ENCODE data around the gene RSL1D1. TPM values are rescaled to one million over a fixed set of nuclear protein-coding genes. Genes with fewer than 3 reads are reported as not detected.

RSL1D1 gene
- total and polyA plus RNA-seq, 2 of the 8 experiments (the other 6 are each of a cell fraction or from before 2014, with no cell fraction given), result 41.3 to 292 TPM

DNA sequence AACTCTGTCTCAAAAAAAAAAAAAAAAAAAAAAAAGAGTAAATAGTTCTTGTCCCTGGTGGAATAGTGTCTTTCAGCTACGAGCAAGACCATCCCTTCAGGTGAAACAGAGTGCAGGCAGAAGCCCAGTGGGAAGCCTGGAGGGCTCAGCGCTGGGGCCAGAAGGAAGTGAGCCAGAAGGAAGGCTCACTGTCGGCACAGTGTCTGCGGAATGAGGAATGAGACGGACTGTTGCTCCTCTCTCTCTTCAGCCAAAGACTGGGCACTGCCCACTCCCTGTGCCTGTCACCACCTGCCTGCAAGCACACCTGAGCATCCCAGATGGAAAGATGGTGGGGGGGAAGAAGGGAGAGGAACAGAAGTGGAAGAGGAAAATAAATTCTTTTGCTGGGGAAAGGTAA is 7.5 kb downstream of the RSL1D1 start:
- Histone ChIP-seq H3K4me1 (replicated peaks in 1 of 4; ENCODE audit: control insufficient read depth in 3 of 4, insufficient read depth in 4 of 4, low read length in 3 of 4) (no peaks in the 10 kb centered on the region), H3K9me3 (ENCODE audit: insufficient read depth in 2 of 2, low read depth in 1 of 2, low read length in 1 of 2) (no peaks in the 10 kb centered on the region), H2AK5ac (ENCODE audit: low read depth, low read length) (no peak overlapping the region), H4K8ac (ENCODE audit: extremely low read depth, insufficient read depth, low read length) (no peak overlapping the region), H3K27me3 (replicated peaks in 1 of 4; ENCODE audit: control insufficient read depth in 3 of 4, extremely low read depth in 1 of 4, insufficient read depth in 3 of 4, low read length in 3 of 4) (no peaks in the 10 kb centered on the region), H2BK15ac (ENCODE audit: low read length) (no peak overlapping the region), H3K9ac (replicated peaks in 1 of 4; ENCODE audit: extremely low read depth in 1 of 4, low read depth in 3 of 4, low read length in 3 of 4) (no peak overlapping the region), H3K4me3 (ENCODE audit: extremely low read depth in 1 of 4, insufficient read depth in 2 of 4, low read depth in 3 of 4, low read length in 4 of 4) (no peak overlapping the region), H3K14ac (ENCODE audit: insufficient read length) (no peak overlapping the region), H4K91ac (replicated peaks; ENCODE audit: insufficient read length, low read length) (no peak overlapping the region), H3K79me1 (ENCODE audit: low read depth, low read length) (peaks cover 11% of the 10 kb centered on the region), H4K20me1 (replicated peaks in 1 of 2; ENCODE audit: control insufficient read depth in 1 of 2, insufficient read depth in 2 of 2, low read length in 2 of 2) (peaks cover 11 to 21% of the 10 kb centered on the region in 2 experiments), H3K4ac (replicated peaks; ENCODE audit: insufficient read length, low read depth, low read length) (no peak overlapping the region), H3K4me2 (ENCODE audit: insufficient read depth in 1 of 2, low read depth in 2 of 2, low read length in 2 of 2) (no peak overlapping the region), H3K23me2 (ENCODE audit: low read depth, low read length) (no peaks in the 10 kb centered on the region), H2AFZ (ENCODE audit: low read length) (no peak overlapping the region), H2BK12ac (ENCODE audit: low read depth, low read length) (no peak overlapping the region), H2BK5ac (ENCODE audit: low read depth, low read length) (no peak overlapping the region), H3K79me2 (ENCODE audit: control insufficient read depth in 1 of 2, insufficient read depth in 2 of 2, low read length in 2 of 2) (peaks cover 0 to 42% of the 10 kb centered on the region in 2 experiments), H3K27ac (ENCODE audit: low read depth, low read length) (no peak overlapping the region), H3K23ac (ENCODE audit: insufficient read length) (no peak overlapping the region), H3K18ac (ENCODE audit: extremely low read depth, low read length) (no peak overlapping the region), H2BK20ac (ENCODE audit: low read length) (no peak overlapping the region), H2BK120ac (replicated peaks; ENCODE audit: low read depth, low read length) (no peak overlapping the region), H3K56ac (replicated peaks; ENCODE audit: insufficient read length, low read depth, low read length) (no peak overlapping the region), H3K36me3 (ENCODE audit: control insufficient read depth in 2 of 4, insufficient read depth in 4 of 4, low read length in 3 of 4) (peaks cover 58 to 97% (median 84%) of the 10 kb centered on the region in 4 experiments), H4K5ac (ENCODE audit: insufficient read length, low read depth, low read length) (no peak overlapping the region)
- ChIA-PET POLR2A (ENCODE audit: partially characterized antibody) (interaction anchor here (0.6 to 7.3 kb wide), 6 partner anchors 7 to 78 kb away, joined by 3 to 59 read pairs (median 3); no protein-coding TSS in a partner anchor), CTCF (ENCODE audit: partially characterized antibody) (interaction anchor here (0.7 kb wide), 1 partner anchor 30 kb away, joined by 3 read pairs; no protein-coding TSS in a partner anchor)
- WGBS, 2 experiments (ENCODE audit: extremely low coverage in 1 of 2, insufficient coverage in 1 of 2, insufficient read length in 1 of 2, insufficient replicate concordance in 2 of 2, low coverage in 1 of 2, low lambda C conversion rate in 2 of 2, missing lambda C conversion rate in 1 of 2), result 93% methylated on average over 5 of the region's 5 CpGs; no CpG with 5 or more reads in 1 of the 2 experiments
- FAIRE-seq, result no peak
- TF ChIP-seq RFX5 (IDR thresholded peaks at IDR 0.05; ENCODE audit: borderline replicate concordance, low read depth, low read length) (no peak), POLR2AphosphoS5 (IDR thresholded peaks at IDR 0.05; ENCODE audit: low read depth, low read length) (0 out of 2 replicates have a peak, but pooled peaks have one; percentile 8)
- DNase-seq (ENCODE audit: low read depth in 1 of 2, low spot score in 2 of 2), result no peak

All from H1 (cell line).